GM18517 (cell line): ENCODE data around the gene BAG5.
A peak's percentile ranks its signal among the peaks of the same experiment; 100 is the strongest.
"Not testable (repeated sequence)": the region's sequence is repeated elsewhere in the genome, so short reads cannot be mapped to it uniquely, and the experiment has no call there.

Experiments used
- ATAC-seq: cut with Tn5 transposase; IDR thresholded peaks from one replicate; pipeline ENCODE4 v1.9.1; 2021; ENCODE audit warnings: mild to moderate bottlenecking, moderate library complexity; ENCODE audit not compliant: unreplicated experiment

The BAG5 gene

DNA sequence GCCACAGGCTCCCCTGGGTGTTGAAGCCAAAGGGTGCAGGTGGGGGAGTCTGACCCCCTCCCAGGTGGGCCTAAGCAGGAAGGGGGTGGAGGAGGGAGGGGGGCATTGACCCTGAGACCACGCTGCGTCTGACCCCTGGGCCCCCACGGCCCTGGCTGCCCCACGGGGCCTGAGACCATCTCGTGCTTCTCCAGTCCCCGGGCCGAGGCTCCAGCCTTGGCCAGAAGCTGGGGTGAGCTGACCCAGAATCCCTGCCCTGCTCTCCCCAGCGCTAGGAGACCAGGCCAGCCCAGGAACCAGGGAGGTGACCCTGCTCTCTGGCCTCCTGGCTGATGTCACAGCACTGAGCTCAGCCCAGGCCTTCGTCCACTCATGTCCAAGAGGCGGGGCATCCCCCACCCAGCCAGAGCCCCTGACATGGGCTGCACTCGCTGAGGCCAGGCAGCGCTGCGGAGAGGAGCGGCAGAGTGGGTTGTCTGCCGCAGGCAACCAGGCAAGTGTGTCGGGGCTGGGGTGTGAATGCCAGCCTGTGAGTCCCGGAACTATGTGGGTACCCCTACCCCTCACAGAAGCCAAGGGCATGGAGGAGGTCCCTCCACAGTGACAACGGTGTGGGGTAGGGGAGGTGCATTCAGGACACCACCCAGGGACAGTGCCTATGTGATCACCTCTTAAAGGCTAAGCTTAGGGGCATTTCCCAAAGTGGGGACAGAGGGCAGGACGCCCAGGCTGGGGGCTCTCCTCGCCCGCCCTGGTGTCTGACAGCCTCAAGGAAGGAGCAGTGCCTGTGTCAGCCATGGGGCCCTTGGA lies 27.2 kb downstream of the BAG5 start:
- no peak for ATAC-seq

DNA sequence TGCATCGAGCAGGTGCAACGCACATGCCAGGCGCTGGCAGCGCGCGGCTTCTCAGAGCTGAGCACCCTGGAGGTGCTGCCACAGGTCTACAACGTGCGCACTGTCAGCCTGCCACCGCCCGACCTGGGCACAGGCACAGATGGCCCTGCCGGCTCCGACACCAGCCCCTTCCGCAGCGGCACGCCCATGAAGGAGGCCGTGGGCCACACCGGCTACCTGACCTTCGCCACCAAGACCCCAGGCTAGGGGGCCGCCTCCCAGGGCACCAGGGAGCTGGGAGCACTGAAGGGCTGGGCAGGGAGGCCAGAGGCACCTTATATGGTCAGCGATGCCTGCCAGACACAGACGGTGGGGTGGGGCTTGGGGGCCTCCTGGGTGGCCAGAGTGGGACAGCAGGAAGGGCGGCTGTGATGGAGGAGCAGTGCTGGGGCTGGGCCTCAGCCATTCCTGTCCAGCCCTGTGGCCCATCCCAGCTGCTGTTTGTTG lies 27.8 kb downstream of the BAG5 start:
- no peak for ATAC-seq

DNA sequence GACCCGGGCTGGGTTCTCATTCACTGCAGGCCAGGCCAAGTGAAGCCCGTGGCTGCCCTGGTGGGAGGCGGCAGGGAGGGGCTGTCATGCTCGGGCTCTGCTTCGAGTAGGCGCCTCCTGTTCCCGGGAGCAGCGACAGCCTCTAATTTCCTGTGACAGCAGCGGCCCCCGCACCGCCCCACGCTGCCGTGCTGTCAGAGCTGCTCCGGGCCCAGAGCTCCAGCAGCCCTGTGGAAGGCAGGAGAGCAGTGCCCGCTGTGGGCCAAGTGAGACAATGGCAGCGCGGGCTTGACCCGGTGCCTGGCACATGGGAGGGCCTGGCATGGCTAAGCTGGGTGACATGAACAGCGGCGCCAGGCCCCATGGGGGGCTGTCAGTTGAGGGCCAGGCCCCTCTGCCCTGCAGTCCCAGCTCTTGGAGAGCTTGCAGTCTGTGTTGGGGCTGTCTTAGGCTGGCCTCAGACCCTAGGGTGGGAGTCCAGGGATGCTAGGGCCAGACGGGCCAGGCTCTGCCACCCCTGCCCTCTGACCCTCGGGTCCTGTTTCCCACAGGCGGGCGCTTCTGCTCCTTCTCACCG lies 28.4 kb downstream of the BAG5 start:
- ATAC-seq: no peak

DNA sequence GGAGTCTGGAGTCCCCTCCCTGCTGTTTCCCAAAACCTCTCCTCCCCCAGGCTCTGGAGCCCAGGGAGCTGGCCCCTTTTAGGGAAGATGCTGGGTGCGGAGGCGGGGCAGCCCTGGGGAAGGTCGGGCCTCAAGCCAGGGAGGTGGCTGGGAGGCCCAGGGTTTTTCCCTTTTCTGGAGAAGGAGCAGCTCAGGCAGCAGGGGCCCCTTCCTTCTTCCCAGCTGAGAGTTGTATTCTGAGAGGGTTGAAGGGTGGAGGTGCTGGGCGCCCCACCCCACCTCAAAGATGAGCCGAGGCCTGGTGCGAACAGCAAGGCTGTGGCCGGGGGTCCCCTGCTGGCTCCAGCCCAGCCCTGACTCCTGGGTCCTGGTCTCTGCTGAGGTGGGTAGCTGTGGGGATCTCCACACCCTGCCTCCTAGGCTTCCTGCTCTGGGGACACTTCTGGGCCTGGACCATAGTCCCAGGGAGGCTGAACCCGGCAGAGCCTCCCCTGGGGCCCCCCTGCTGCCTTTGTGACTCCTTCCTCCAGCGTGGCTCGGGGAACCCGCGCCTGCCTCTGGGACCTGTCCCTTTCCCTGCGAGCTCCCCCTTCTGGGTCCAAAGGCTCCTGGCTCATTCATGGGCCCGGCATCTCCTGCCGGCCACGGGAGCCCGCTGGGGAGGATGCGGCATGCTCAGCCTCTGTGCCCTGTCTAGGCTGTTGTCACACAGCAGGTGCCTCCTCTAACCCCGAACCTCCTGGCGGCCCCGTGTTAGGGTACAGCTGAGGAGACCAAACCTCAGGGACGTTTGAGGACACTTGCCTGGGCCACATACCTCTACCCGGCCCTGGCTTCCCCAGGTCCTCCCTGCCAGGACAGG lies 29.1 kb downstream of the BAG5 start:
- no peak for ATAC-seq

DNA sequence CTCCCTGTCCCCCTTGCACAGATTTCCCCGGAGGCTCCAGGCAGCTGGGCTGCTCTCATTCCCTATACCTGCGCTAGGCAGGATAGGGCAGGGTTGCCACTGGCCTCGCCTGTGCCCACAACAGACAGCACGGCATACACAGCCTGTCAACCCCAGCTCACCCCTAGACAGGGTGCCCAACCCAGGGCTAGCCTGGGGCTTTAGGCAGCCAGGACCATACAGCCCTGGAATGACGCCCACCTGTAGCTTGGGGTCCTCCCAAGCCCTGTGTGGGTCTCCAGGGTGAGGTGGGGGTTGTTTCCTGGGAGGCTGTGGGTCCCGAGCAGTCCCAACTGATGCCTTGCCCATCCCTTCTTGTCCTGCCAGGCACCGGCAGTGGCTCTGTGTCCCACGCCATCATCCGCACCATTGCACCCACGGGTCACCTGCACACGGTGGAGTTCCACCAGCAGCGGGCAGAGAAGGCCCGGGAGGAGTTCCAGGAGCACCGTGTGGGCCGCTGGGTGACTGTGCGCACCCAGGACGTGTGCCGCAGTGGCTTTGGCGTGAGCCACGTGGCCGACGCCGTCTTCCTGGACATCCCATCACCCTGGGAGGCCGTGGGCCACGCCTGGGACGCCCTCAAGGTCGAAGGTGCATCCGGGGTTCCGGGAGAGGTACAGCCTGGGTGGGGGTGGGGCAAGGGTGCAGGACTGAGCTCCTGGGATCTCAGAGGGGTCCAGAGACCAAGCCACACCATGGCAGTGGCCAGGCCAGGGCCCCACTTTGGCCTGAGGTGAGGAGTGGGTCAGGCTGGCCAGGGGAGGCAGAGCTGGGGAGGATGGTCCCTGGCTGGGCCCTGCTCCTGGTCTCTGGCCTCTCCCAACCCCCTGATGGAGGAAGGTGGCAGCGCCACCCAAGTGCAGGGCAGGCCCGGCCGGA lies 30.0 kb downstream of the BAG5 start:
- no peak for ATAC-seq

DNA sequence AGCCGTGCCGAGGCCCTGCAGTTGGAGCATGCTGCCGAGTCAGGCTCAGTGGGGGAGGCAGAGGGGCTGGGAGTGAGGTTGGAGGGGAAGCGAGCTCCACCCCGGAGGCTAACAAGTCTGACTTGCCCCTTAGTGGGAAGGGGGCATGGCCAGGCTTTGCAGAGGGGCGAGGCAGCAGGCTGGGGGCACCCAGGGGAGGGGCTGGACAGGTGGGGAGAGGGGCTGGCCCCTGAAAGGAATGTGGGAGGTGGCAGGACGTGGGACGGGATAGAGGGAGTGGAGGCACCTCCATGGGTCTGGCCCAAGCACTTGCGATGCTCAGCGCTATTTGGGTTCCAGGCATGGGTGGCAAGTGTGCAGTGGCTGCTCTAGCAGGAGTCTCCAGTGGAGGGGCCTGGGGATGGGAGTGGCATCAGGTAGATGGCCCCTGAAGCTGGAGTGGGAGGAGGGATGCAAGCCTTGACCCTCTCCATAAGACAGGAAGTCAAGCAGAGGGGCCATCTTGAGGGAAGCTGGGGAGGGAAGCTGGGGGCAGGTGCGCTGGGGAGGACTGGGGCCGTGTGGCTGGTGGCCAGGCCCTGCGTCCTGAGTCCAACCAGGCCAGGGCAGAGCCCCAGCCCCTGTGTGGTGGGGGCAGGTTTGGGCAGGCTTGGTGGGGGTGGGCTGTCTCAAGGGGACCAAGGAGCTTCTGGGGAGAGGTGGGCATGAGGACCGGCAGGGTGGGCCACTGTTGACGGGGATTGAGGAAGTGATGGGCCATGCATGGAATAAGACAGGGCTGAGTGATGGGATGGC lies 30.8 kb downstream of the BAG5 start:
- no peak for ATAC-seq

DNA sequence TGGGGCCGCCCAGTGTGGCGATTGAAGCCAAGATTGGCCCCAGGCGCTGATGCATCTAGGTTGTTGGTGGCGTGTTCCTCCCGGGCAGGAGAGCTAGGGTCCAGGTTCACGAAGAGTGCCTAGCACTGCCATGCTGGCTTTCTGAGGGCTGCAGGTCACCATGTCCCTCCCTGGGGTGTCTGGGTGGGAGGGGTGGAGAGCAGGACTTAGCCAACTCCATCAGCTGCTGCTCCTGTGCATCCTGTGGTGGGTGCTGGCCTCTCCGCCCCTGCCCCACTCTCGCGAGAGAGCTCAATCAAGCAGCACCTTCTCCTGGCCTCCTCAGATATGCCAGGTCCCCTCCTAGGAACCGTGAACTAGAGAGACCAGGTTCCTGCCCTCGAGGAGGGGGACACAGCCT lies 31.6 kb downstream of the BAG5 start:
- ATAC-seq: no peak

DNA sequence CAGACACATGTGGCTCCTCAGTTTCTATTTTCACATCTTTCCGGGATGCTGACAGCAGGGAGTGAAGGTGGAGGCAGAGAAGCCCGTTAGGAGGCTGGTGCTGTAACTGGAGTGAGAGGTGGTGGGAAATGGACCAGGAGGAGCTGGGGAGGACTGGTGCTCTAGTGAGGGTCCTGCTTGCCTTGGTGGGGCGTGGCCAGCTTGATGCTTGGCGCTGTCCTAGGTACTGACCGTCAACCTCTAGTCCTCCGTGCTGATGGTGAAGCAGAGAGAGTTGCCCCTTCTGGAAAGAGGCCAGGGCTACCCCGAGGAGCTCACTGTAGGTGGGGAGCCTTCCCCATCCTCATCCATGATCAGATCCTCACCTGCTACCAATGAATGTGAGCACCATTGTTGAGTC lies 32.1 kb downstream of the BAG5 start:
- ATAC-seq: no peak

DNA sequence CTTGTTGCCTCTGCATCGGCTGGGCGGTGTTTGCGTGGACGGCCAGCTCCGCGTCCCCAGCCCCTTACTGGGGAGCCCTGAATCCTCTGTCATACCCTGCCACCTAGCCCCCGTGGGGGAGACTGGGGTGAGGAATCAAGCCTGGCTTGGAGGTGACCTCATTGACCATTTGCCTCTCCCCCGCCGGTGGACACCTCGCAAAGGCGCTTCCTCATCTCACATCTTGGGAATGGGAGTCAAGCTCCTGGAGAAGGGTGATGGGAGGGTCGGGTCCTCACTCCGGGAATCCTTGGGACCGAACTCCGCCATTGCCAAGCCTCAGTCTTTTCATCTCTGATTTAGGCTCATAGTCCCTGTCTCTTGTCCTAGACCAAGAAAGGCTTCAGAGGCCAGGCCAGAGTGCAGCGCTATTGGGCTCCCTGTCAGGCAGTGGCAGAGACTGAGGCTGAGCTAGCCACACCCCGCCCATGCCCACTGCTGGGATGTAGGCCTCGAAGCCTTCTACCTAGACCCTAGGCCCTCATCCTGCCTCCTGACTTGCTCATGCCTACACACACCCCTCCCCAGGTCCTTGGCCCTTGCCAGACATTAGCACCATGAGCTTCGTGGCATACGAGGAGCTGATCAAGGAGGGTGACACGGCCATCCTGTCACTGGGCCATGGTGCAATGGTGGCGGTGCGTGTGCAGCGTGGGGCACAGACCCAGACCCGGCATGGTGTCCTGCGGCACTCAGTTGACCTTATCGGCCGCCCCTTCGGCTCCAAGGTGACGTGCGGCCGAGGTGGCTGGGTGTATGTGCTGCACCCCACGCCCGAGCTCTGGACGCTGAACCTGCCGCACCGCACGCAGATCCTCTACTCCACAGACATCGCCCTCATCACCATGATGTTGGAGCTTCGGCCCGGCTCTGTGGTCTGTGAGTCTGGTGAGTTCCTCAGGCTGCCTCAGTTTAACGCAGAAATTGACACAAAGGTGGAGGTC lies 32.8 kb downstream of the BAG5 start:
- ATAC-seq: no peak

DNA sequence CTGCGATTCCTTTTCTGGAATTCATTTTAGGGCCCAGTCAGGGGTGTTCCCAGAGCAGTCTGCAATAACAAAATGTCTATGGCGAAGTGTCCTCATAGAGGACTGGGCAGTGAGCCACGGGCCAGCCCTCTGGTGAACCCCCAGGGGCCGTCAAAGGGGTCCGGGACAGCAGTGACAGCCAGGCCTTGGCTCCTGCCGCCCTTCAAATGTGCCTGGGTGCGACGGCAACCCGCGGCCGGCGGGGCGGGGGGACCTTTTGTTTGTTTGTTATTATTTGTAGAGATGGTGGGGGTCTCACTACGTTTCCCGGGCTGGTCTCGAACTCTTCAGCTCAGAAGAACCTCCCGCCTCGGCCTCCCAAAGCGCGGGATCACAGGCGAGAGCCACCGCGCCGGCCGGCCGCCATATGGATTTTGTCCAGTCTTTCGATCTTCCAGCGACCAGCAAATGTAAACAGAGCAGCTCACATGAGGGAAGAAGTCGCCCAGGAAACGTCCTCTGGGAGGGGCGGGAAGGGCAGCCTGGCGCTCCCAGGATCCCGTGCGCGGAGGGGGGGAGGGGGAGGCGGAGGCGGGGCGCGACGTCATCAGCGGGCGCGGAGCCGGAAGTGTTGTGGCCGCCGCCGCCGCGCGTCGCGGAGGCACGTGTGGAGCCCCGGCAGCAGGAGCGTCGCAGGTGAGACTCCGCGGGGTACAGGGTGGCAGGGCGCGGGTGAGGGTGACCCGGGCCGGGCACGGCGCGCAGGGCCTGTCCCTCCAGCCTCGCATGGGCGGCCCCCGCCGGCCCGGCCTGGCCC lies 33.7 kb downstream of the BAG5 start, which contains the start of gene TRMT61A:
Gene TRMT61A (plus strand): TSS at position 610 of the 796 bp plus-strand sequence. CDS start 783 bp downstream, outside the sequence.
- no peak for ATAC-seq

DNA sequence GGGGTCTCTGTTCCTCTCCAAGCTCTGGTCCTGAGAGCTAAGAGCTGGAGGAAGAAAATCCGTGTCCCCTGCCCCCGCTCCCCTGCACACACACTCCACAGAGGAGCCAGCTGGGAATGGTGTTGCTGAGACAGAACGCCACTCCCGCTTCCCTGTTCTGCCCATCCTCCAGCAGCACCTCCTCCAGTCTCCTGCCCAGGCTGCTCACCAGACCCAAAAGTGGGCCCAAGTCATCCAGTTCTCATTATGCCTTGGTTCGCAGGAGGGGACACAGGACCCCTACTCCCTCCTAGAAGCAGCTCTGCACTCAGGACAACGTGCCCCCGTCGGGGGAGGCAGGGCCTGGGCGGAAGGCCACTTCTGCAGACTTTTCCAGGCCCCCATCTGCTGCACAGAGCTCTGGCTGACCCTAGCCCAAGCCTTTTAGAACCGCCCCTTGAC lies 34.3 kb downstream of the BAG5 start:
- no peak for ATAC-seq

DNA sequence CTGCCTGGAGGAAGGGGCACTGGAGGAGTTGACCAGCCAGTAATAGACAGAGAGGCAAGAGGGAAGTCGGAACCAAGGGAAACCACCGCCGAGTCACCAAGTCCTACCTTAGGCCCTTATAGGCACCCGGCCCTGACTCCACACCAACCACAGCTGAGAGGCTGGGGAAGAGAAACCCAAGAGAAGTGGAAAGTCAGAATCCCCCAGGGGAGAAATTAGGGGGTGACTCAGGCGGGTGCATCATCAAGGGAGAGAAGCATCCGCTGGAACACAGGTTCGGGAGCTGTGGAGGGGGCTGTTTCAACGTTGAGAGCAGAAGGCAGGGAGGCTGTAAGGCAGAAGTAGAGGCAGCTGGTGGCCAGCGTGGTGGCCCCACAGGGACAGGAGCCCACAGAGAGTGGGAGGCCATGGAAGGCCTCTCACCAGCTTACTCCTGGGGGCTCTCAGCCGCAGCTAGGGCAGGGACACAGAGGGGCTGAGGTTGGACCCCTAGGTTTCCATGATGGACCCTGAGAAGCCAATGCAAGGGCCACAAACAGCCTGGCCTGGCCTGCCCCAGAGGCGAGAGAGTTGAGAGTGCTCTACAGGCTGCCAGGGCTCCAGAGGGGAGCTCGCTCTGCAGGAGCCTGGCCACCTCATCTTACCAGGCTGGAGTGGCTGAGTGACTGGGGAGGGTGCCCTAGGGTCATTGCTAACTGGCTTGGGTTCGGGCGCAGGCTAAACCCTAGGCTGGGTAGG lies 34.9 kb downstream of the BAG5 start:
- ATAC-seq: peak; percentile 46

DNA sequence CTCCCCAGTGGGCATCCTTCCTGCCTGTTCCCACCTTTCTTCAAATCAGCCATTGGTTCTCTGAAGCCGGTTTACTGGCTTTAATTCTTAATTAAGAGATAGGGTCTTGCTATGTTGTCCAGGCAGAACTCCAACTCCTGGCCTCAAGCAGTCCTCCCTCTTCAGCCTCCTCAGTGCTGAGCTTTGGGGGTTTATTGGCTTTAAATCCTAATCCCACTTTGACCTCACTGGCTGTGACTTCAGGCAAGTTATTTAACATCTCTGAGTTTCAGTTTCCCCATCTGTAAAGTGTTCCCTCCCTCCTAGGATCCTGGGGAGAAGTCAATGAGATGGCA lies 35.6 kb downstream of the BAG5 start:
- ATAC-seq: no peak

DNA sequence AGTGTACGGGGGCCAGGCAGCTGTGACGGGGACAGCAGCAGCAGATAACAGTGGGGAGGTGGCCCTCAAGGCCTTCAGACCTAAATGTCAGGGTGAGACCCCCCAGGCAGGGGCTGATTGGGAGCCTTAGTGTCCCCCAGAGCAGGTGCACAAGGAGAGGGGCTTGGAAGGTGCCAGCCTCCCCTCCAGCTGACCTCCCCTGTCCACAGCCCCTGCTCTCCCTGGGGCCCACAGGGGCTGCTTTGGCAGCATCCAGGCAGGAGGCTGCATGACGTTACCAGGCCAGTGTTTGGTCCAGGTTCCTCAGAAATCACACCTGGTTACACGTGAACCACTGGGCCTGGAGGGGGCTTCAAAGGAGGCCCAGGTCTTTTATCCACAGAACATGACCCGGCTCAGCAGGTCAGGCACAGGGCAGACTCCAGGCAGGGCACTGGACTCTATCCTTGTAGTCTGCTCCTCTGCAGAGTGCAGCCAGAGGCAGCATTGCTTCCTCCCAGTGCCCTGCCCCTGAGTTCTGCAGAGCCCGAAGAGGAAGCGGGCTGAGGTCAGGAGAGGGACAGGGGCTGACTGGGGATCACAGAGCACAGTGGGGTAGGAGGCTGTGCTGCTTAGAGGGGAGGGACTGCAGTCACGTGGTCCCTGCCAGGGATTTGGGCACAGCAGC lies 36.1 kb downstream of the BAG5 start:
- no peak for ATAC-seq

DNA sequence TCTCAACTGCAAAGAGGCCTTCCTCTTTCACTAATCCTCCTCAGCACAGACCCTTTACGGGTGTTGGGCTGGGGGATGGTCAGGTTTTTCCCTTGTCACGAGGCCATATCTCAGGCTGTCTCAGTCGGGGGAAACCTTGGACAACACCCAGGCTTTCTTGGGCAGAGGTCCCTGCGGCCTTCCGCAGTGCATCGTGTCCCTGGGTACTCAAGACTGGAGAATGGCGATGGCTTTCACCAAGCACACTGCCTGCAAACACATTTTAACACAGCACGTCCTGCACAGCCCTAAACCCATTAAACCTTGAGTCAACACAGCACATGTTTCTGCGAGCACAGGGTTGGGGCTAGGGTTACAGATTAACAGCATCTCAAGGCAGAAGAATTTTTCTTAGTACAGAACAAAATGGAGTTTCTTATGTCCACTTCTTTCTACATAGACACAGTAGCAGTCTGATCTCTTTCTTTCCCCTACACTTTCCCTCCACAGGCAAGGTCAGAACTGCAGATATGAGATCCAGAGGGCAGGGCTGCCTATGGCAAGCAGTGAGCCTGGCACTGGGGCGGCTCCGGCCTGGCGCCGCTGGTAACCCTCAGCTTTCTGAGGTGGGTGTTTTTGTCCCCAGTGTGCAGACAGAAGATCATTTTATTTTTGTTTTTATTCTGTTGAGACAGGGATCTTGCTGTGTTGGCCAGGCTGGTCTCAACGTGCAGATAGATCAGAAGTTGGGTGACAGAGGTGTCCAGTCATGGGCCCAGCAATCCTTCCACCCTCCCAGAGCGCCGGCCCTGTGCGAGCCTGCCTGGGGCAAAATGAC lies 36.8 kb downstream of the BAG5 start:
- ATAC-seq: not testable (repeated sequence)
